Kidney epithelial cell (primary cell): ENCODE data around the gene FREM1. TPM values are rescaled to one million over a fixed set of nuclear protein-coding genes. Genes with fewer than 3 reads are reported as not detected.

Experiments used
- DNase-seq: peaks from one replicate; pipeline ENCODE4 v3.0.0-alpha.2; 2010; ENCODE audit warnings: low read depth
- H3K27me3 ChIP-seq: 2 replicates; pipeline ENCODE4 v1.6.0; 2011; ENCODE audit warnings: low read length; ENCODE audit not compliant: control insufficient read depth, insufficient read depth
- H3K36me3 ChIP-seq: 2 replicates; pipeline ENCODE4 v1.5.1; 2011; ENCODE audit warnings: low read length; ENCODE audit not compliant: control insufficient read depth, insufficient read depth
- H3K4me3 ChIP-seq: 2 replicates; pipeline ENCODE4 v1.5.1; 2011; ENCODE audit warnings: low read depth, mild to moderate bottlenecking, control low read depth, low read length
- total RNA-seq: library from RNA; depleted of rRNA; stranded (reverse); fragments of >200 nt; gene quantifications from 2 replicates; pipeline ENCODE4 v1.2.3, GENCODE V29; 2015
- TF ChIP-seq, protein P1 (sequence below): IDR thresholded peaks from 2 replicates; pipeline ENCODE4 v1.5.1; 2011; ENCODE audit warnings: mild to moderate bottlenecking, moderate library complexity, low read length, control low read depth, inconsistent platforms; ENCODE audit not compliant: insufficient read depth, poor library complexity, severe bottlenecking

The FREM1 gene
- total RNA-seq, 1 donor from 2014 or later = 1.0 TPM

- no peak for DNase-seq
- no peak overlapping the region for H3K4me3 ChIP-seq
- H3K27me3 ChIP-seq = no peaks in the 10 kb centered on the region
- no peaks in the 10 kb centered on the region for H3K36me3 ChIP-seq
- TF ChIP-seq, protein P1, sequence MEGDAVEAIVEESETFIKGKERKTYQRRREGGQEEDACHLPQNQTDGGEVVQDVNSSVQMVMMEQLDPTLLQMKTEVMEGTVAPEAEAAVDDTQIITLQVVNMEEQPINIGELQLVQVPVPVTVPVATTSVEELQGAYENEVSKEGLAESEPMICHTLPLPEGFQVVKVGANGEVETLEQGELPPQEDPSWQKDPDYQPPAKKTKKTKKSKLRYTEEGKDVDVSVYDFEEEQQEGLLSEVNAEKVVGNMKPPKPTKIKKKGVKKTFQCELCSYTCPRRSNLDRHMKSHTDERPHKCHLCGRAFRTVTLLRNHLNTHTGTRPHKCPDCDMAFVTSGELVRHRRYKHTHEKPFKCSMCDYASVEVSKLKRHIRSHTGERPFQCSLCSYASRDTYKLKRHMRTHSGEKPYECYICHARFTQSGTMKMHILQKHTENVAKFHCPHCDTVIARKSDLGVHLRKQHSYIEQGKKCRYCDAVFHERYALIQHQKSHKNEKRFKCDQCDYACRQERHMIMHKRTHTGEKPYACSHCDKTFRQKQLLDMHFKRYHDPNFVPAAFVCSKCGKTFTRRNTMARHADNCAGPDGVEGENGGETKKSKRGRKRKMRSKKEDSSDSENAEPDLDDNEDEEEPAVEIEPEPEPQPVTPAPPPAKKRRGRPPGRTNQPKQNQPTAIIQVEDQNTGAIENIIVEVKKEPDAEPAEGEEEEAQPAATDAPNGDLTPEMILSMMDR = no peak
Observed at GRCh38 chr9:14766299-14766698, 143.9 kb downstream of the FREM1 start.

DNA sequence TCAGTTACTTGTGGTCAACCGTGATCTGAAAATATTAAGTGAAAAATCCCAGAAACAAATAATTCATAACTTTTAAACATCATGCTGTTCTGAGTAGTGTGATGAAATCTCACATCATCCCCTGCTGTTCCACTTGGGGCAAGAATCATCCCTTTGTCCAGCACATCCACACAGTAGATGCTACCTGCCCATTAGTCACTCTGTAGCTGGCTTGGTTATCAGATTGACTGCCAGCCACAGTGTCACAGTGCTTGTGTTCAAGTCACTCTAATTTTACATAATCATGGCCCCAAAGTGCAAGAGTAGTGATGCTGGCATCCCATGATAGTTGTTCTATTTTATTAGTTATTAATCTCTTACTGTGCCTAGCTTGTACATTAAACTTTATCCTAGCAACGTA is 148.6 kb downstream of the FREM1 start:
- H3K4me3 ChIP-seq = no peak overlapping the region
- H3K36me3 ChIP-seq = no peaks in the 10 kb centered on the region
- DNase-seq = no peak
- TF ChIP-seq, protein P1 = no peak
- H3K27me3 ChIP-seq = no peaks in the 10 kb centered on the region

DNA sequence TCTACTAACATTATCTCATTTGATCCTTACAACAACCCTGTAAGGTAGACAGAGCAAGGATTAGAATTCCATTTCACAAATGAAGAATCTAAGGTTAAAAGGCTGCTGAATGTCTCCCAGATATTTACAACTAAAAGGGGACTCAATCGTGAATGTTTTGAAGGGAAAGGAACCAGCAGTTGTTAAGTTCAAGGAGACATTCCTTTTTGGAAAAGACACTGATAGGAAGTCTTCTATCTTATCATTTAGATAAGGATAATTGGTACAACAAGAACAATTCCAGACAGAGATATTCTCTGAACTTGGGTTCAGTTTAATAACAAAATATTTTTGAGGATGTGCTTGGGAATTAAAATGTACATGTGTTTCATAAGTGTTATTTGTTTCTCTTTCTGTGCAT is 150.2 kb downstream of the FREM1 start:
- TF ChIP-seq, protein P1 = no peak
- DNase-seq = no peak

GRCh38 chr9:14756291-14756690 is 153.9 kb downstream of the FREM1 start:
- TF ChIP-seq, protein P1 = no peak
- H3K36me3 ChIP-seq = no peaks in the 10 kb centered on the region
- no peak for DNase-seq
- H3K4me3 ChIP-seq = no peak overlapping the region
- no peaks in the 10 kb centered on the region for H3K27me3 ChIP-seq

More for the DNA sequence above, 150.2 kb downstream of the FREM1 start:
- H3K27me3 ChIP-seq = no peaks in the 10 kb centered on the region
- H3K36me3 ChIP-seq = no peaks in the 10 kb centered on the region
- H3K4me3 ChIP-seq = no peak overlapping the region

DNA sequence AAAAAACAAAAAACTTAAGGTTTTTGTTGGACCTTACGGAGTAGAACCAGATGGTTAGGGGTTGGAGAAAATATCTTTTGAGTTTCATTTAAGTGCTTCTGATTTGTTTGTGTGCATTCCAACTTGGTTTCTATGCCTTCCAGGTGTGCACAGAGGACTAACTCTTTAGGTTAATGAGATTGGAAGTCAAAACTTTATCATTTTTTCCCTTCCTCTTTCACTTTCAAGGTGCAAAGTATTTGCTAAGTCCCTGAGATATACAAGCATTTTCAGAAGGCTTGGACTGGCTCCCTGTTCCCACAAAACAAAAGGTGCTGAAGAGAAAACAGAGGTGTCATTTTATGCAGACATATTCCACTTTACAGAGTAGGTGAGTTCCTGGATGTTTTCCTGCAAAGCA is 157.4 kb downstream of the FREM1 start:
- TF ChIP-seq, protein P1 = no peak
- Histone ChIP-seq H3K36me3 (no peaks in the 10 kb centered on the region), H3K4me3 (no peak overlapping the region), H3K27me3 (no peaks in the 10 kb centered on the region)
- no peak for DNase-seq

DNA sequence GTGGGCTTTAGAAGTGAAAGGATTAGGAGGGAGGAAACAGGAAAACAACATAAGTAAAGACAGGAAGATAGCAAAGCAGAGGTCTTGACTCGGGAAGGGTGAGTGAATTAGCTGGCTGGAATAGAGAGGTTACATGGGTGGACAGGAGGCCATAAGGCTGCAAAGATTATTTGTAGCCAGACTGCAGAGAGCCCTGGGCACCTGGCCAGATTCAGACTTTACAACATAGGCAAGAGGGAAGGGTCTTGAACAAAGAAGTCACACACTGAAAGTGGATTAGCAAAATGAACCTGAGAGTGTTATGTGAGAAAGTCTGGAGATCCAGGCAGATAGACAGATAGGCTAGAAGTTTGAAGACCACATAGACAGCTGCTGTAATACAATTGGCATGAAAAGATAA is 158.0 kb downstream of the FREM1 start:
- no peak for DNase-seq
- TF ChIP-seq, protein P1 = no peak
- Histone ChIP-seq H3K4me3 (no peak overlapping the region), H3K36me3 (no peaks in the 10 kb centered on the region), H3K27me3 (no peaks in the 10 kb centered on the region)
